GM18517 (cell line): ENCODE measurements around the gene TEX261.
"Not testable (repeated sequence)": the region's sequence is repeated elsewhere in the genome, so short reads cannot be mapped to it uniquely, and the experiment has no call there.

ENCODE experiments used
- ATAC-seq: cut with Tn5 transposase; IDR thresholded peaks from one replicate; pipeline ENCODE4 v1.9.1; 2021; ENCODE audit warnings: mild to moderate bottlenecking, moderate library complexity; ENCODE audit not compliant: unreplicated experiment

Gene TEX261

DNA sequence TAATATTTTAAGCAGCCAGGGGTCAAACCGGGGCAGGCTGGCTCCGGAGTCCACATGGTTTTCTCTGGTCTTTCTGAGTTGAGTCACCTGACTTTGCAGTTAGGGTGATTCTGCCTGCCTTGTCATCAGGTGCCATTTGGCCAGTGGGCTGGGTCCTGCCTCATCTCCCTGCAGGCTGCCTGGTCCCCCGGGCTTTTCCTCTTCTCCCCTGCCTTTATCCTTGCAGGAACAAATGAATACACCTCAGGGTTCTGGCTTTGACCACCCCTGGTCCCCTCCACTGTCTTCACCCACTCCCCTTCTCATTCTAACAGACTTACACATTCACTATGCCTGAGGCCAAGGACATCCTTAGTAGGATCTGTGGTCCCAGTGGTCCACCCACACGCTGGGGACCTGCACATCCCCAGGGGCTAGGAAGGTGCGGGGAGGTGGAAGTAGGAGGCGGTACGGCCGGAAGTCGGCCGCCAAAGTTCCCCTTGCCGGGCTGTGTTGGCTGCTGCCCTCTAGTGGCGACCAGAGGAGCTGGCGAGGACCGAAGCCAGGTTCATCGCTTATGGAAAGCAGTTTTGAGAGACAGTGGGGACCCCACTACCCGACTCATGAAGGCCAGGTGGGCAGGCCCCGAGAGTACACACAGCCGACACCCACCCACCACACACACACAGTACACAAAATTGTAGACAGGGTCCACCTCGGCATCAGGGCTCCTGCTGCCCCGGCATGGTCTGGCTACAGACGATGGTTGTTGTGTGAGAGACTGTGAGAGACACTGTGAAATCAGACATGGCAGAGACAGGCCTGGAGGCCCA lies 6.3 kb upstream of the TEX261 start:
- peak; percentile 92 for ATAC-seq

DNA sequence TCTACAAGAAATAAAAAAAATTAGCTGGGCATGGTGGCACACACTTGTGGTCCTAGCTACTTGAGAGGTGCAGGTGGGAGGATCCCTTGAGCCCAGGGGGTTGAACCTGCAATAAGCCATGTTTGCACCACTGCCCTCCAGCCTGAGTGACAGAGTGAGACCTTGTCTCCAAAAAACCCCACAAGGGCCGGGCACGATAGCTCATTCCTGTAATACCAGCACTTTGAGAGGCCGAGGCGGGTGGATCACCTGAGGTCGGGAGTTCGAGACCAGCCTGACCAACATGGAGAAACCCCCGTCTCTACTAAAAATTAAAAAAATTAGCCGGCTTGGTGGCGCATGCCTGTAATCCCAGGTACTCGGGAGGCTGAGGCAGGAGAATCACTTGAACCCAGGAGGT lies 5.3 kb upstream of the TEX261 start:
- not testable (repeated sequence) for ATAC-seq

DNA sequence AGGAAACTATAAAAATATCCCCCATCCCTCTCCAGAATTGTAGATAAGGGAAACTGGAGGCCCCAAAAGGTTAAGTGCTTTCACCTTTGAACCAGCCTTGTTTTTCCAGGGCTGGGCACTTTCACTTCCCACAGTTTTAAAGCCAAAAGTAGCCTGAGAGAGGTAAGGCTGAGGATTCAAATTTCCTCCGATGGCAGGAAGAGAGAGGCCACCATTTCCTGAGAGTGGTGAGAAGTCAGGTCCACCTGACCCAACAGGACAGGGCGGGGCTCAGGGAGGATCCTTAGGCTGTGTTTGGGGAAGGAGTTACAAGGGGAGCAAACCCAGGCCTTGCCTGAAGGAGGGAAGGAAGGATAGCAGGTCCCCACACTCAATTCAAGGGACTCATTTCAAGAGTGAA lies 4.7 kb upstream of the TEX261 start:
- no peak for ATAC-seq

DNA sequence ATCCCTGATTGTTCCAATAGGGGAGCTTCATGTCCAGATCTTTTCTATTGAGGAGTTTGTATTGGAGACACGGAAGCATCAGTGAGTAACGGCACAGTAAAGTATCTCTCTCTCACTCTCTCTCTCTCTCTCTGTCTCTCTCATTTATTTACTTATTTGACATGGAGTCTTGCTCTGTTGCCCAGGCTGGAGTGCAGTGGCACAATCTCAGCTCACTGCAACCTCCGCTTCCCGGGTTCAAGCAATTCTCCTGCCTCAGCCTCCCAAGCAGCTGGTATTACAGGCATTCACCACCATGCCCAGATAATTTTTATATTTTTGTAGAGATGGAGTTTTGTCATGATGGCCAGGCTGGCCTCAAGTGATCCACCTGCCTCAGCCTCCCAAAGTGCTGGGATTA lies 4.2 kb upstream of the TEX261 start:
- ATAC-seq = not testable (repeated sequence)

DNA sequence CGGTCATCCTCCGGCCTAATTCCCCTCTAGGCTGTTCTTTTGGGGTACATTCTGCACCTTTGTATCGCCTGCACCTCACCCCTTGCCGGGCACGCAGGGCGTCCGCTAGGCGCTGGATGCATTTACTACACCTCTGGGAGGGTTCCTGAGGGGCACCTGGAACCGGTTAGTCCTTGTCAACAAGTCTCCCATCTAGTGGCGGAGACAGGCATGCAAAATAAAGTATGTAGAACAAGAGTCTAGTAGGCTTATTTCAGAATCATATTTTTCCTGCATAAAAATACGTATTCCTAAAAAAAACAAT lies 705 bp upstream of the TEX261 start:
- ATAC-seq = peak; percentile 37

DNA sequence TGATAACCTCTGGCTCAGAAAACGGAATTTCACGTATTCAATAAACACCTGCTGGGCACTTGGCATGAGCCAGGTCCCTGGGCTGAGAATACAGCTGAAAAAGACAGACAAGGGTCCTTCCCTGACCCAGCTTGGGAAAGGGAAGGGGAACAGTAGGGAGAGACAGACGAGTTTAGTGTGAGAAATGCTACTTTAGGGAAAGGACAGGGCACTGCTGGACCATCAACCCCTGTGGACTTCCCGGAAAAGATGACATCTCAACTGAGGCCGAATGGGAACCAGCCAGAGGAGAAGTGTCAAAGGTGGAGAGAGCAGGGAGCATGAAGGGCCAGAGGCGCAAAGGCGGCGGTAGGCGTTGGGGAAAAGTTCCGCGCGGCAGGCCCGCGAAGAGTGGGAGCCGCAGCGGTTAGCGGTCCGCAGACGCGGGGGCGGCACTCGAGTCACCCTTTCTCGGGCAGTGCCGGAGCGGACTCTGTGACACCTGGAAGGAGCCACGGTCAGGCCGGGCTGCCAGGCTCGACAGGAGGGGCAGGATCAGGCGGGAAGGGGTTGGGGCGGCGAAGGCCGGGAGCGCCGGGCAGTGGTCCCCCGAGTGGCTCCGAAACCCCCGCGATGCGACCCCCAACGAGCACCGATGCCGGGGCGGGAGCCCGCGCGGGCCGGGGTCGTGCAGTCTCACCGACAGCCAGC lies 519 bp downstream of the TEX261 start:
- ATAC-seq = peak; percentile 14

DNA sequence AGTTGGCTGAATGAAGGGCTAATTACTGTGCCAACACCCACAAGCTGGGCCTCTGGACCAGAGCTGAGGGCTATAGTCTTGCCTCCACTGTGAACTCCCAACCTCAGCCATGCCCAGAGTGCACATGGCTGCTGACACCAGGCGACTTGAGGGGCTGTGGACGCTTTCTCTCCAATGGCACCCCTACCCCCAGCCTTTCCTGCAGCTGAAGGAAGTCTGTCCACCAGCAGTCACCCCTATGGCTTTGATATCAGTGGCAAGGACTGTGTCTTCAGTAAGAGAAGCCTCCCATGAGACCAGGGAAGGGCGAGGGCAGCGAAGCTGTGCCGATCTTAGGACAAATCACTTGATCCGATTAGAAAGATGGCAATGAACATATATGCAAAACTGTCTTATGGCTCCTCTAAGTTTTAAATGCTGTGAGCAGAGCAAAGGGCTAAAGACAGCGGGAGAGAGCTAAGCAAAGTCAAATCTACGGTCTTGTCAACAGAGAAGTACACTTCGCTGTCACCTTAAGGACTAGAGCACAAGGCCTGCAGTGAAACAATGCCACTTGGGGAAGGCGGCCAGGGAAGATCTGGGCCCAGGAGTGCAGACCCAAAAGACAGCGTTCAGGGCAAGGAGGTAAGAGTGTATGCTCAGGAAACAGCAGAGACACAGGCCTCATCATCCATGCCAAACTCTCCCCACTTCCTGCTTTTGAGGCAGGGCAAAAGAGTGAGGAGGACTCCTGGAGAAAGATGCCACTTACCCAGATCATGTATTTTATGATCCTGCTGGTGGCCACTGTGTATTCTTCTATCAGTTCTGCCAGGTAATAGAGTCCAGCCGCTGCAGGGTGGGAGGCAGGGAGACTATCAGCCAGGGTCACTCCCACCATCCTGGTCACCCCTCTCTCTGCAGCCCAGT lies 1.5 kb downstream of the TEX261 start:
- ATAC-seq = no peak

DNA sequence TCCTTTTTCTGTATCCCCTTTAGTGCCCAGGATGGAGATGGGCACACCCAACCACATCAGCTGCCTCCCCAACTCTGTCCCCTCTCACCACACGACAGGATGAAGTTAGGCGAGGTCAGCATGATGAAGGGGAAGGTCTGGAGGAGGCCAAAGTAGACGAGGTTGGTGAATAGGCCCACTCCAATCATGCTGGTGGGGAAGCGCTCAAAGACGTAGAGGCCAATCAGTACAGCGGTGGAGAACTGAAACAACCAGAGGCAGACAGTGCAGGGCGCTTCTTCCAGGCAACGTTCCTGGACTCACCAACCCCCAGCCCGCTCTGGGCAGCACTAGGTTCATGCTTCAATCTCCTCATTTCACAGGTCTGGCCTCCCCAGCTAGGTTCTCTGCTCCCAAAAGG lies 2.9 kb downstream of the TEX261 start:
- ATAC-seq = no peak

DNA sequence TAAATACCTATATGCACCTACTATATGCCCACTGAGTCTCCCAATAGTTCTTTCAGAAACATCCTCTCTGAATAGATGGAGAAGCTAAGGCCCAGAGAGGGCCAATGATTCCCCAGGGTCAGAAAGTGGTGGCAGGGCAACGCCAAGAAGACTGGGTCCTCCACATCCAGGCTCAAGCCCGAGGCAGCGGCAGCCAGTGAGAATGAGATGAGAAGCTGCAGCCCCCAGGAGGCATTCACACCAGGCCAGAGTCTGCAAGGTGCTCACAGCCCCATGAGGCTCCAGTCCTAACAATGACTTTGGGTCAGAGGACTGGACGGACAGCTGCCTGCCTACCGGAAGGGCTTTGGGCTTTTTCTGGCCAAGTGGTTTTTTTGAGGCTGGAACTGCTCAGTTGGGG lies 3.5 kb downstream of the TEX261 start:
- no peak for ATAC-seq

DNA sequence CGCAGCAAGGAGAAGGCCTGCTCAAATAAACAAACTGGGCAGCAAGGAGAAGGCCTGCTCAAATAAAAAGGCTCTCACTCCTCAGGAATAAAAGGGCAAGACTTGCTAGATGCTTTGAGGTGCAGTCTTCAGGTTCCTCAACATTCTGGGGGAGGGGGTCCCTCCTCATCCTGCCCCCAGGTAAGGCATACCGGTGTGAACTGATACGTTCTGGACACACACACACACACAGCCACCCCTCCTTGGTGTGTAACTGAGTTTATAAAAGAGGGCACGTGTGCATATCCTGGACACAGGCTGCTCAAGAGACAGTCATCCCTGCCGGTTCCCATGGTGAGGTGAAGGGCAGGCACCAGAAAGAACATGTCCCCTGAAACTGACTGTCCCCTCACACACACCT lies 4.5 kb downstream of the TEX261 start:
- ATAC-seq = no peak

DNA sequence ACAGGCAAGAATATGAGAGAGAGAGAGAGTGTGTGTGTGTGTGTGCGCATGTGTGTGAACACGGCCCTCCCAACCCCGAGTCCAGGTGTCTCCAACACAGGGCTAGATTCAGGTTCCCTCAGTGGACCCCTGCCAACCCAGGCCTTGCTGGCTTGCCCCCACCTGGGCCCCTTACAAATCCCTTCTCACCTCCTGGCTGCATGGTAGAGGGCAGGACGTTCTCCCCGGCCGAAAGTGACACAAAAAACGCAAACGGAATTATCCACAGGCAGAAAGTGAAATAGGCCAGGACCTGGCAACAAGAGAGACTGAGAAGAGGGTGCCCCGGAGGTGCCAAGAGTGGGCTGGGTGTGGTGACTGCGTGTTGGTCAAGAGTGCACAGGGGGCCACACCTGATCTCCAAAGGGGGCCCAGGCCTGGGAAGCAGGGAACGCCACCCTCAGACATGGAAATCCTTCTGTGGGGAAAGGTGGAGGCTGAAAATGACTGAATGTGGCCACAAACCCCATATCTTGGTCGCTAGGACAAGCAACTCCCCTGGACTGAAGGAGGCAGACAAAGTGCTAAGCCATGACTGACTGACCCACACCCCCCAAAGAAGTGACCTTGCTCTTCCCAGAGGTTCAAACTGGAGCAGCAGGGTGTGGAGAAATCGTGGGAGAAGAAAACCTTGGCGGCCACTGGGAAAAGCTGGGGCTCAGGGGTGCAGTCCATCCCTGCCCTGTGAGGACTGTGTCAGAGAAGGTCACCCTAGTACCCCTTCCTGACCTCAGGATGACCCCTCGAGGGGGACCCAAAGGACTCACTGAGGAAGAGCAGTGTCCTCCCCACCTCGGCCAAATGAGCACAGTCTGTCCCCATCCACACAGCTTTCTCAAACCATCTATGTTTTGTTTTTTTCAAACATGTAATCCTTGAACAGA lies 5.7 kb downstream of the TEX261 start:
- no peak for ATAC-seq

DNA sequence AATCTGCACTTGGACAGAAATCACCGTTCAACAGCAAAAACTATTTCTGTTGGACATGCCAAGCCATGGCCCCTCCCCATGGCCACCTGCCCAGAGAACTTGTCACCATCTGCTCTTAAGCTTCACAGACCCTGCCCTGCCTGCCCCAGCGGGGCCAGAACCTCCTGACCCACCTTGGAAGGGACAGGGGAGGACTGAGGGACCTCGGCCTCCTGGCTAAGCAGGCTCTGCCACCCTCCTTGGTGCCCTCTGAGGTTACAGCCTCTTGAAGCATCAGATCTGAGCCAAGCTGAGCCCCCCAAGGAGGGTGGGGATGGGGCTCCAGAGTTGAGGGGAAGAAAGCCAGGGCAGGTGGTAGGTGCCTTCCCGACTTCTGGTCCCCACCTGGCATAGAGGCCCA lies 6.5 kb downstream of the TEX261 start:
- no peak for ATAC-seq

DNA sequence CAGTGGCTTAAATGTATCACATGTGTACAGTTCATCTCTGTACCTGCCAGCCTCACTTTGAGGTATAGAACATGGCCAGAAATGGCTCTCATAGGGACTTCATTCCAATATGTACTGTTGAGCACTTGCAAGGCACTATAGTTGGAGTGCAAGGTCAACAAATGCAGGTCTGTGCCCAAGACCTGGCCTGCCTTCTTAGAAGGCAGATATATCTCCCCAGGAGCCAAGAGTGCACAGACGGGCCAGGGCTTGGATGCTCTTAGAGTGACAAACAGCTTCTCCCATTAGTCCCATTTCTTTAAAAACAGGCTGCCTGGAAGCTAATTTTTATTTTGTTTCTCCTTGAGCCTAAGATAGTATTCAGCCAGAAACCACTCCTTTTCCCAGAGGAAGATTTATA lies 7.3 kb downstream of the TEX261 start:
- no peak for ATAC-seq

DNA sequence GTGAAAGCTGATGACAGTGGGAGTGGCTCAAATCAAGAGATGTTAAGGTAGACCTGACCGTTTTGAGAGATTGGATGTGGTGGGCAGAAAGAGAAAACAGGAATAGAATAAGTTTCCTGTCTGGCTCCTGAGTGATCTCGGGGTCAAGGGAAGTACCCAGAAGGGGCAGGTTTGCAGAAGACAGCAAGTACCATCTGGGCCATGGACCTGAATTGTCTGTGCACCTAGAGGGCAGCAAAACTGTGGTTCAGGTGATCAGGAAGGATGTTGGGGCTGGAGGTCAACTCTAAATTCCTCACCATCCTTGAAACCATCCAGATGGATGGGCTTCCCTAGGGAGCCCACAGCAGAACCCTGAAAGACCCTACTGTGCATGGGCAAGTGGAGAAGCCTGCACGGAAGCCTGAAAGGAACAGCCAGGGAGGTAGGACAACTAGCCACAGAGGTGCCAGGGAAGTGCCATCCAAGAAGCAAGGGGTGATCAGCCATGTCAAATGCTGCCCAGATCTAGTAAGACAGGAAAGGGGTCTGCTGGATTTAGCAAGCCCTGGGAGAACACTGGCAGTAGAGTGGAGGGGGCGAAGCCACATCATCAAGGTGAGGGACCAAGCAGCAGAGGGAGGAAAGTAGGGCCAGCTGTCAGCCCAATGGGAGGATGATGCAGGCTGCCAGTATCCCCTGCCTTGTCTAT lies 8.0 kb downstream of the TEX261 start:
- ATAC-seq = no peak

DNA sequence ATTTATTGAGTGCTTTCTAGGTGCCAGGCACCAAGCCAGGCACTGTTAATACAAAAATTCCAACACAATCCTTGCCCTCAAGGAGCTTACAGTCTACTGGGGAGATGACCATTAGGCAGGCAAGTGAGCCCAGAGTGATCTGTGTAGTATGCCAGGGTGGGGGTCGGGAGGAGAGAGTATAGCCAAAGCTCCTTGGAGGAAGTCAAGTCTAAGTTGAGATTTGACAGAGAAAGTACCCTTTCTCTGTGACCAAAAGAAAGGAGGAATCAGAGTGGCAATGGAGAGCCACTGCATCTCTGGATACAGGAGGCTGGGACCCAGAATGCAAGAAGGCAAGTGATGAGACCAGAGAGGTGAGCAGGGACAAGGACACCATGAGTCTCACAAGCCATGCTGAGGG lies 8.7 kb downstream of the TEX261 start:
- no peak for ATAC-seq

DNA sequence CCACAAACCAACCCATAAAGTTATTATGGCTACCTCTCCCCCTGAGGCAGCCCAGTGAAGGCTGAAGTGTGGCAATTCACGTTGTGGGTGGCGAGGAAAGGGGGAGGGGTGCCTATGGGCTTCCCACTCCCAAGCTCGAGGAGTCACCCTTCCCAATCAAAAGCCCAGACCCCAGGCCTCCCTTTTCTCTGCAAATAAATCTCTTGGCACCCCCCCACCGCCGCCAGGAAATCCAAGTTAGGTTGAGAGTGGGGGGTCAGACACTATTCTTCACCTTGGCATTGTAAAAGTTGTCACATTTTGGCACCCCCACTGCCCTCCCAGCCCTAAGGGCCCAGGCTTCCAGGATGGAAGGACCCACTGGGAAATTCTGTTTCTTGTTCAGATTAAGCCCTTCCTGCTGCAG lies 9.4 kb downstream of the TEX261 start:
- no peak for ATAC-seq

DNA sequence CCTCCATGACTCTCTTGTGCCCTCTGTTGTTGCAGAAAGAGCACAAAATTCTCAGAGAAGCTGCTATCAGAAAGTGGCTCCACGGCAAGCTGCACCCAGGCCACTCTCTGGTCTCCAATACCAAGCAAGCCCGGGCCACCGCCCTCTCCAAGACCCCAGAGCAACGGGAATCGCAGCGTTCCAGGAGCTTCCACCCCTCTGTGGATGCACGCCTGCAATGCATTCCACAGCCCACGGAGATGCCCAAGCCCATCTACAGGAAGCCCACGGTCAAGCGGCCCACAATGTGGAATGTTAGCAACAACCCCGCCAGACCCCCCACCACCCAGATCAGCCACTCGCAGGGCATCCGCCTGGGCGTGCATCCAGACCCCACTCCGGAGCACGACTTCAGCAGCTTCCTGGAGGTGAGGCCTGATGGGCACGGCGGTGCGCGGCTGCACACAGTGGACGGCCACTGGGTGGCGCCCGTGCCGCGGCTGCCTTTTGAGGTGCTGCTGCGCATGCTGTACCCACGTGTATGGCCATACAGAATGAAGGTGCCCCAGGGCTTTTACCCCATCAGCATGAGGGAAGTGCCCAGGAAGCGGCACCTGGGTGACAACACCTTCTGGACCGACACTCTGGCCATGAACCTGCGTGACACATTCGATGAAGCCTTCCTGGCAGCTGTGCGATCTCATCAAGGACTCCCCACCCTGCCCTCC lies 9.9 kb downstream of the TEX261 start:
- ATAC-seq = peak; percentile 78

DNA sequence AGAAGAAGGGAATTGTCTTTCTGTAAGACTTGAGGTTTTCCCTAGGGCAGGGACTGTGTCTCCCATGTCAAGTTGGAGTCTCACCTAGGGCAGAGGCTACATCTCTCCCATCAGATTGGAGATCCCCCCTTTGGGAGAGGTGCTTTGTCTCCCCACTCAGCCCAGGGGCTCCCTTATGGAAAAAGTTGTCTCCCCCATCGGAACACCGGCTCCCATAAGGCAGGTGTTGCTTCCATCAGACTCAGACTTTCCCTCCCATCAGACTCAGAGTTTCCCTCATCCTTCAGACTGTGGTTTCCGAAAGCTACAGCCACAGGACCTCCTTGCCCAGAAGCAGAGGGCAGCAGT lies 10.5 kb downstream of the TEX261 start:
- ATAC-seq = no peak

DNA sequence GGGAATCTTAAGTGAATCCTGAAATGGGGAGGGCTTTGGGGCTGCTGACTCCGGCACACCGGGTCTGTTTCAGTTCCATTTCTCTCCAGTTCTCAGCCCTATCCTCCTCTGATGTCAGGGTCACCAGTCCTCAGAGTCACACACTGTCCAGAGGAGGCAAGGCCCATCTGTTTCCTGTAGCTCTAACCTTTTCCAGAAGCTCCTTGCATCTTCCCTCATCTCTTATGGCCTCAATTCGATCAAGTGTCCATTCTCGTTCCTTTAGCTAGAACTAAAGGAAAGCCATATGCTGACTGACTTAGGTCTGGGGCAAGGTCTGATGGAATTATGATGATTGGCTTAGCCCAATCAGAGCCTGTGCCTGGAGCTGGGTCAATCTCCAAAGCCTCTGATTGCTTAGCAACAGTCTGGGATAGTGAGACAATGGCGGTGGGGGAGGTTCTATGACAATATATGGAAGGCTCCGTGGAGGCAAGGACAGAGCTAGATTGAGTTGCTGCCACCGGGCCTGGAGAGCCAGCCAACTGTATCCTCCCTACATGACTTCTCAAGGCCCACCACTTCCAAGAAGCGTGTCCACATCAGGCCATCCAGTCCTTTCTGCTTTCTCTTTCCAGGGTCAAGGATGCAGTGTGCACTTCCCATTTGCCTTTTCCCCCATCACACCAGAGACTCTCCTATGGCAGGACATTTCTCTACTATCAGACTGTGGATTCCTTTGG lies 11.0 kb downstream of the TEX261 start:
- ATAC-seq = no peak
